Mucosa of stomach (tissue), 1 donor: ENCODE measurements around the gene MOCS1.

Source experiments
- H3K27me3 ChIP-seq: one replicate; pipeline ENCODE4 v1.7.0; 2013; ENCODE audit warnings: mild to moderate bottlenecking, low read length; ENCODE audit not compliant: control insufficient read depth, insufficient read depth
- H3K36me3 ChIP-seq: one replicate; pipeline ENCODE4 v1.7.0; 2013; ENCODE audit warnings: low read length; ENCODE audit not compliant: control insufficient read depth, insufficient read depth
- H3K4me1 ChIP-seq: one replicate; pipeline ENCODE4 v1.7.0; 2013; ENCODE audit warnings: mild to moderate bottlenecking, low read length; ENCODE audit not compliant: control insufficient read depth, insufficient read depth
- H3K4me3 ChIP-seq: one replicate; pipeline ENCODE4 v1.7.0; 2013; ENCODE audit warnings: low read length
- H3K9ac ChIP-seq: one replicate; pipeline ENCODE4 v1.7.0; 2013; ENCODE audit warnings: mild to moderate bottlenecking, low read length, moderate library complexity
- H3K9me3 ChIP-seq: one replicate; pipeline ENCODE4 v1.7.0; 2013; ENCODE audit warnings: mild to moderate bottlenecking, low read length, moderate library complexity; ENCODE audit not compliant: control insufficient read depth
- donor health status: Pancreatic carcinoma.

Gene MOCS1

DNA sequence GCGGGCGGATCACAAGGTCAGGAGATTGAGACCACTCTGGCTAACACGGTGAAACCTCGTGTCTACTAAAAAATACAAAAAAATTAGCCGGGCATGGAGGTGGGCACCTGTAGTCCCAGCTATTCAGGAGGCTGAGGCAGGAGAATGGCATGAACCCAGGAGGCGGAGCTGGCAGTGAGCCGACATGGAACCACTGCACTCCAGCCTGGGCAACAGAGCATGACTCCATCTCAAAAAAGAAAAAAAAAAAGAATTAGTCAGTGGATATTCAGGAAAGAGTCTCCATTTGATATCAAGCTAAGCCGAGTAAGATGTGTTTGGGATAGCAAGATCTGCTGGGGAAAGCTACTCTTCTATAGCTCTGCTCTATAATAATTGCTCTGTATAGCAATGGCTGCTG, 41.0 kb downstream of the MOCS1 start:
- Histone ChIP-seq H3K36me3 (no peaks in the 10 kb centered on the region), H3K27me3 (peaks cover 5% of the 10 kb centered on the region), H3K9me3 (no peaks in the 10 kb centered on the region), H3K4me3 (no peak overlapping the region), H3K4me1 (no peaks in the 10 kb centered on the region), H3K9ac (no peak overlapping the region)

DNA sequence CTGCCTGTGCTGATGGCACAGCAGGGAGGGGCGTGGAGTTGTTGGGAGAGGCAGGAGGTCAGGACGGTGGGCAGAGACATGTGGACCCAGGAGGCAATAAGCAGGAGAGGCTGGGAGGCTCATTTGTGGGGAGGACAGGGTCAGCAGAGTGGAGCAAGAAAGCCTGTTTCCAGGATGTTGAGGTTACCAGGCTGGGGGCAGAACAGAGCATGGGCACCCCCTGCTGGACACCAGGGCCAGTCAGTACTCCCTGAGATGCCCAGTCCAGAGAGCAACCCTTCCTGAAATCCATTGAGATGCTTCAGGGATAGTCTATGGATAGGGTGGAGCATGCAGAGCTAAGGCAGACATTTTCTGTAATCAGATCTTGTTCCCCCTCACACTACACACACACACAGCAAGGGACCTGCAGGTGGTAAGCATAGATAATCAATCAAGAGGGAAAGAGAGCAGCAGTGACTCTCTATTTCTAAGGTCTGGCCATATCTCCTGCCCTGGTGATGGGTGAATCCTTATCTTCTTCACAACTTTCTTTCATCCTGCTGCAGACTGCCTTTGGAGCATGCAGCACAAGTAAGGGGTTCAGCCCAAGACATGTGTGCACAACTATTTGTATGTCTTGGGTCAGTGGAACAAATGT, 41.7 kb downstream of the MOCS1 start:
- peaks cover 5% of the 10 kb centered on the region for H3K27me3 ChIP-seq
- no peak overlapping the region for H3K9ac ChIP-seq
- no peaks in the 10 kb centered on the region for H3K9me3 ChIP-seq
- H3K36me3 ChIP-seq, result no peaks in the 10 kb centered on the region
- H3K4me3 ChIP-seq, result no peak overlapping the region
- H3K4me1 ChIP-seq, result no peaks in the 10 kb centered on the region

DNA sequence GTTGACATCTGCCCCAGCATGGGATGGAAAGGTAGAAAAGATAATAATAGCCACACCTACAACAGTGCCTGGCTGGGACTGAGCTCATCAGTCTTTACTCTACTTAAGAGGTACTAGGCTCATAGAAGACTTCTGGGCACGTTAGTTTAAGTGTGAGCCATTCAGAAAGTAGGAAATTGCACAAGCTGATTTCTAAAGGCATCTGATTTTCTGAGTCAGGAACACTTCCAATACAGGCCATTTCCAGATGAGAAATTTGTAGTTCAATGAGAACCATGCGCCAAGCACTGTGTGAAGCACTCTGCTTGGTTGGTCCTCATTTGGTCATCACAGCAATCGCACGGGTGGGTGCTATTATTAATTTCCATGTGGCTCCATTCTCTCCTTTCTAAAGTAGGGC, 42.3 kb downstream of the MOCS1 start:
- Histone ChIP-seq H3K4me1 (no peaks in the 10 kb centered on the region), H3K36me3 (no peaks in the 10 kb centered on the region), H3K4me3 (no peak overlapping the region), H3K9ac (no peak overlapping the region), H3K9me3 (no peaks in the 10 kb centered on the region), H3K27me3 (peaks cover 5% of the 10 kb centered on the region)

DNA sequence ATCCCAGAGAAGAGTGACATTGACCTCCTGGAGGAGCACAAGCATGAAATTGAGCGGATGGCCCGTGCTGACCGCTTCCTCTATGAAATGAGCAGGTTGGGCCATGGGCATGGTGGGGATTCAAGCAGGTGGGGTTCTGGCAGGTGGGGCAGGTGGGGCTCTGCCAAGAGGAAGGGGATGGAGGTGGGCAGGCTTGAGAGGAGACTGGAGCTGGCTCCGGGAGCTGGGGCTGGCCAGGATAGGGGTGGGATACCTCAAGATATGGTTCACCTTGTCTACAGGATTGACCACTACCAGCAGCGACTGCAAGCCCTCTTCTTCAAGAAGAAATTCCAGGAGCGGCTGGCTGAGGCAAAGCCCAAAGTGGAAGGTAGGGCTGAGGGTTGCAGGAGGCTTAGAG, 42.9 kb downstream of the MOCS1 start:
- no peaks in the 10 kb centered on the region for H3K4me1 ChIP-seq

DNA sequence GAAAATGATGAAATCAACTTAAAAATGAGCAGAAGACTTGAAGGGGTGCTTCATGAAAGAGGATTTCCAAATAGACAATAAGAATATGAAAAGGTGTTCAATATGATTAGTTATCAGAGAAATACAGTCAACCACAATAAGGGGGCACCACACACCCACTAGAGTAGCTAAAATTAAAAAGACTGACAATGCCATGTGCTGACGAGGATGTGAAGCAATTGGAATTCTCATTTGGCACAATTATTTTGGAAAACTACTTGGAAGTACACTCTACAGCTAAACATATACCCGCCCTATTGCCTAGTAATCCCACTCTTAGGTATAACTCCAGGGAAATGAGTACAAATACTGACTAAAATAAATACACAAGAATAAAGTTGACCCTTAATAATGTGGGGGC, 45.0 kb downstream of the MOCS1 start:
- Histone ChIP-seq H3K27me3 (peaks cover 8% of the 10 kb centered on the region), H3K9ac (no peak overlapping the region), H3K4me3 (no peak overlapping the region), H3K36me3 (no peaks in the 10 kb centered on the region), H3K4me1 (no peaks in the 10 kb centered on the region), H3K9me3 (no peaks in the 10 kb centered on the region)

More for the DNA sequence above, 42.9 kb downstream of the MOCS1 start:
- H3K27me3 ChIP-seq, result peaks cover 8% of the 10 kb centered on the region
- no peaks in the 10 kb centered on the region for H3K36me3 ChIP-seq
- H3K9me3 ChIP-seq, result no peaks in the 10 kb centered on the region
- no peak overlapping the region for H3K9ac ChIP-seq
- H3K4me3 ChIP-seq, result no peak overlapping the region

DNA sequence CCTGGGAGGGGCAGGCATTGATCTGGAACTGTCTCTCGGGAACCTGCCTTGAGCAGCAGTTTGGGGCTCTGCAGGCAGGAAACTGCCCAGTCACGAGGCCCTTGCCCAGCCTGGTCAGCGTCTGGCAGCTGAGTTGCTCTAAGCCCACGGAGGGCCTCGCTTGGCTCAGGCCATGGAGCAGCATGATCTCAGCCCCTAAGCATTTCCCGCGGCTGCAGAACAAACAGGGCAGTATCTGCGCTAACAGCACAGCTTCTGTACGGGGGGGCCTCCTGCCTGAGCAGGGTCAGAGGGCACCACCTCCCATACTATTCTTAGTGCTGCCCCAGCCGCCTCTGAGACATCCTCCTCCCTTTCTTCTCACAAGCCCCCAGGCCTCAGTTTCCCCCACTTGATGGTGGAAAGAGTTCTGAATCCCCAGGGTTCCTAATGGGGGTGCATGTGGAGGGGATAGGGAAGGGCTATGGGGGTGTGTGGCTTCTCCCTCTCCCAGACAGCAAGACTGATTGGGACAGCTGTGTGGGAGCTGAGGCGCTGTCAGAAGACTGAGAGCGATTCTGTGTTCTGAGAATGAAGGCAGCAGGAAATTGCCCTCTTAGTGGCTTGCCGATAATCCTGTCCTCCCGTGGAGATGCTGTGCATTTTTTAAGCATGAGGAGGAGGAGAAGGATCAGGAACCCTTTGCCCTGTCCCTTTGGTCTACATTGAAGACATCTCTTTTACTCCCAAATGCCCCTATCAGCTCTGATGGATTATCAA, 46.4 kb downstream of the MOCS1 start:
- Histone ChIP-seq H3K9me3 (no peaks in the 10 kb centered on the region), H3K4me3 (no peak overlapping the region), H3K36me3 (no peaks in the 10 kb centered on the region), H3K9ac (no peak overlapping the region), H3K27me3 (peaks cover 8% of the 10 kb centered on the region), H3K4me1 (no peaks in the 10 kb centered on the region)

DNA sequence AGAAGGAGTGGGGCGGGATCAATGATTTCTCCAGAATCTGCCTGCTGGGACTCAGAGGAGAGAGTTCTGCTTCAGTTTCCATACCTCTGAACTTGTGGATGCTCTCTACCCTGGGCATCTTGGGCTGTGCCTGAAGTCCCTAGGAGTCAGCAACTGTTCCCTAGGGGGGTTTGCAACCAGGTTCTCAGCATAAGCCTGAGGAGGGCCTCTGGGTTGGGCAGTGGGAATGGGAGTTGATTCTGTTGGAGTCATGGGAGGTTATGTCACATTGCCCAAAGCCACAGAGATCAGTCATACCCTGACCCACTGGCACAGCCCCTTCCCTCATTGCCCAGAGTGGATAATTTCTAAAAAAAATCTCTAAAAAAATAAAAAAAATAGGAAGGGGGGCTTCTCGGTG, 47.4 kb downstream of the MOCS1 start:
- Histone ChIP-seq H3K9me3 (no peaks in the 10 kb centered on the region), H3K27me3 (peaks cover 8% of the 10 kb centered on the region), H3K4me3 (no peak overlapping the region), H3K9ac (no peak overlapping the region), H3K4me1 (peaks cover 5% of the 10 kb centered on the region), H3K36me3 (no peaks in the 10 kb centered on the region)

DNA sequence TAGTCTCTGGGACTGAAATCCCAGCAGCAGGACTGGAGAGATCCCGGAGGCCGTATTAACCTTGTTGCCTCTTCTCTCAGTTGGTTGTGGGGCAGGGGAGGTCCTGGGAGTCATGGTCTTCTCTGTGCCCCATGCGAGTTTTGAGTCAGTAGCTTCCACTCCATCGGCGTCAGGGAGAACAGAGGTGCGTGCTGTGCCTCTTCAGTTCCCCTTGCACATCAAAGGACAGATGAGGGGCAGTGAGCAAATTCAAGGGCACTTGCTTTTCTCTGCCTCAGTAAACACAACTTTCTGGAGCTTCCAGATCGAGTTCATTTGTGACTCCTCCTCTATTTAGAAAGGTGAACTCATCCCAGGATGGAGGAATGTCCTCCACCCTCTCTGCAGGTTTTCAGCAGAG, 48.6 kb downstream of the MOCS1 start:
- H3K27me3 ChIP-seq, result peaks cover 8% of the 10 kb centered on the region
- no peak overlapping the region for H3K9ac ChIP-seq
- no peak overlapping the region for H3K4me3 ChIP-seq
- H3K4me1 ChIP-seq, result peaks cover 5% of the 10 kb centered on the region
- no peaks in the 10 kb centered on the region for H3K36me3 ChIP-seq
- H3K9me3 ChIP-seq, result no peaks in the 10 kb centered on the region

DNA sequence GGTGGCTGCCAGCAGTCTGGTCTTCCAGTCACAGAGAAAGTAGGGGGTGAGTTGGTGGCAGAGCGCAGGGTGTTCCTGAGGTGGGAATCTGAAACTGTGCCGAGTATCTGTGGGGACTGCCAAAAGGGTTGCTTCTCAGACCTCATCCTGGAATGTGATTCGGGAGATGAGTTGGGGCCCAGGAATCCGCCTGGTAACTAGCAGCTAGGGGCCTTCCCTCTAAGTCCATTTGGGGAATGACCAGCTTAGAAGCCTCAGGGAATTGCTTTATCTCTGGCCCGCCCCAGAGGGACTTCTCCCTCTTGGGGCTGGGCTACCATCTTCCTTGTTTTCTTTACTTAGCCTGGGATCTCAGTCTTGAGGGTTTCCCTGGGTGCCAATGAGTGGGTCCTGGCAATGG, 49.6 kb downstream of the MOCS1 start:
- Histone ChIP-seq H3K9ac (no peak overlapping the region), H3K27me3 (peaks cover 8% of the 10 kb centered on the region), H3K4me1 (peaks cover 5% of the 10 kb centered on the region), H3K36me3 (no peaks in the 10 kb centered on the region), H3K4me3 (no peak overlapping the region), H3K9me3 (no peaks in the 10 kb centered on the region)

DNA sequence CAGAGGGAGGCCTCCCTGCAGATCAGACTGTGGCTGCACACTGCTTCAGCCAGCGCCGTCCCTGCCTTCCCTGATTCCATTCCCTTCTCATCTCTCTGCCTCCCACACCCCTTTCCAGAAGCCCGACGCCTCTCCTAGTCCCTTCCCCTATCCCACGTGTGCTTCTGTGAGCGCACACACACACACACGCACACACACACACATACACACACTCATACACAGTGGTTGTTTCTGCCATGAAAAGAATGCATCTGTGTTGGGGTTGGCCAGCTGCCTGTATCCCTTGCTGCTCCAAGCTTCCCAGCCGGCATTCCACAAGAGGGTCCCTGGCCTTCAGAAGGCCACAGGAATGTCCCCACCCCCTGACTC, 51.7 kb downstream of the MOCS1 start:
- Histone ChIP-seq H3K4me3 (no peak overlapping the region), H3K4me1 (peaks cover 5% of the 10 kb centered on the region), H3K36me3 (no peaks in the 10 kb centered on the region), H3K9me3 (no peaks in the 10 kb centered on the region), H3K27me3 (peaks cover 4% of the 10 kb centered on the region), H3K9ac (no peak overlapping the region)

DNA sequence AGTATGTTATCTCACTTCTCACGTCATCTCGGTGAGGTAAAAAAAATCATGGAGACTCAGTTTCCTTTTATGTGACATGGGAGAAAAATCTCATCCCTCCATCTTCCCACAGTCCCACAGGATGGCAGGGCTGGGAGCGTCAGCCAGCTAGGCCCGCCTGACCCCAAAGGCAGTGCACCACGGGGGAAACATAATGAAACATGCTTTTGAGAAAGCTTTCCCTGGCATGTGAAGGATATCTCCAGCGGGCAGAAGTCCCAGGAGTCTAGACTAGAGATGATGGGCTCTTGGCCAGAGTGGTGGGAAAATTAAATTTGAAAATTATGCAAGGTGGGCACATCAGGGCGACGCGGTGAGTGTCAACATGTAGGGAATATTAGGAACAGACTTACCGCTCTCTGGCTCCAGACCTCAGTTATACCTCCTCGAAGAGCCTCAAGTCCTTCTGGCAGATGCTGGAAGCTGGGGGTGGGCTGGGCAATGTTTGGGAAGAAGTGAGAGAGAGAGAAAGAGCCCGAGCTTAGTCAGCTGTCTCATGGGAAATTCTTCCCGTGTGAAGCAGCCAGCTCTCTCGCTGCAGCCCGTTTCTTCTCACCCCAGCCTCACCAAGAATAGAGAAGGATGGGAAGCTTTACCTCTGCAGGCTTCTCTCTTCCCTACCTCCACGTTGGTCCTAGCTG, 52.3 kb downstream of the MOCS1 start:
- no peaks in the 10 kb centered on the region for H3K9me3 ChIP-seq
- no peak overlapping the region for H3K9ac ChIP-seq
- no peak overlapping the region for H3K4me3 ChIP-seq
- peaks cover 5% of the 10 kb centered on the region for H3K4me1 ChIP-seq
- H3K27me3 ChIP-seq, result peaks cover 4% of the 10 kb centered on the region
- no peaks in the 10 kb centered on the region for H3K36me3 ChIP-seq

DNA sequence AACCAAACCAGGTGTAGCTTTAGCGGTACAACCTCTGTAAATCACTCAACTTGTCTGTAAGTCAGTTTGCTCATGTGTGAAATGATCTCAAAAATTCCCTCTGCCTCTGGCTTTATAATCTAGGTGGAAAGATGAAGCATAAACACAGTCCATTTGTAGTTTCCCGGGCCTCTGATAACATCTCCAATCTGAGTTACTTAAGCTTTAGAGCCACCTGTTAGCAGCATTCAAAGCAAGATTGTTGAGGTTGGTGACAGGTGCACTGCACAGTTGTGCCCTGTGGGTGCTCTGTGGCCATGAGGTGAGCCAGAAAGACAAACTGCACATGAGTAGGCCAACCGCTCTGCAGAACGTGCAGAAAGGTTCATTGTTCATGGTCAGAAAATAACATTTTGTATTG, 53.7 kb downstream of the MOCS1 start:
- H3K4me3 ChIP-seq, result no peak overlapping the region
- no peak overlapping the region for H3K9ac ChIP-seq
- H3K27me3 ChIP-seq, result no peaks in the 10 kb centered on the region
- H3K4me1 ChIP-seq, result peaks cover 5% of the 10 kb centered on the region
- no peaks in the 10 kb centered on the region for H3K9me3 ChIP-seq
- H3K36me3 ChIP-seq, result no peaks in the 10 kb centered on the region
